Omental fat pad (tissue), 4 donors: Measurements from ENCODE around the gene RBM11. TPM values are rescaled to one million over a fixed set of nuclear protein-coding genes. Genes with fewer than 3 reads are reported as not detected.
"Not testable (repeated sequence)": the region's sequence is repeated elsewhere in the genome, so short reads cannot be mapped to it uniquely, and the experiment has no call there.

Experiments
- ATAC-seq: fragments of 150-250 bp; one replicate; pipeline ENCODE4 v1.9.1; 2016; ENCODE audit warnings: mild to moderate bottlenecking, moderate library complexity; ENCODE audit not compliant: low FRiP score
- DNase-seq: peaks from one replicate; pipeline ENCODE4 v3.0.0-alpha.2; 2019; ENCODE audit warnings: low spot score
- total RNA-seq, 4 donors: library from RNA; depleted of rRNA; stranded (reverse); fragments of >200 nt; gene quantifications; one replicate each; pipeline ENCODE4 v1.1.0, GENCODE V29; 2016
- TF ChIP-seq, protein P1 (sequence below), 3 donors: fragments of 450-650 bp; IDR thresholded peaks; one replicate each; pipeline ENCODE4 v1.5.1; 2016 to 2017; ENCODE audit warnings: antibody characterized with exemption in 3 of 3, mild to moderate bottlenecking in 3 of 3, moderate library complexity in 2 of 3

The RBM11 gene, protein sequence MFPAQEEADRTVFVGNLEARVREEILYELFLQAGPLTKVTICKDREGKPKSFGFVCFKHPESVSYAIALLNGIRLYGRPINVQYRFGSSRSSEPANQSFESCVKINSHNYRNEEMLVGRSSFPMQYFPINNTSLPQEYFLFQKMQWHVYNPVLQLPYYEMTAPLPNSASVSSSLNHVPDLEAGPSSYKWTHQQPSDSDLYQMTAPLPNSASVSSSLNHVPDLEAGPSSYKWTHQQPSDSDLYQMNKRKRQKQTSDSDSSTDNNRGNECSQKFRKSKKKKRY
- 1 to 10 TPM in 2 of 4 donors, not detected in 2; 1.2 to 2.0 TPM for total RNA-seq

DNA sequence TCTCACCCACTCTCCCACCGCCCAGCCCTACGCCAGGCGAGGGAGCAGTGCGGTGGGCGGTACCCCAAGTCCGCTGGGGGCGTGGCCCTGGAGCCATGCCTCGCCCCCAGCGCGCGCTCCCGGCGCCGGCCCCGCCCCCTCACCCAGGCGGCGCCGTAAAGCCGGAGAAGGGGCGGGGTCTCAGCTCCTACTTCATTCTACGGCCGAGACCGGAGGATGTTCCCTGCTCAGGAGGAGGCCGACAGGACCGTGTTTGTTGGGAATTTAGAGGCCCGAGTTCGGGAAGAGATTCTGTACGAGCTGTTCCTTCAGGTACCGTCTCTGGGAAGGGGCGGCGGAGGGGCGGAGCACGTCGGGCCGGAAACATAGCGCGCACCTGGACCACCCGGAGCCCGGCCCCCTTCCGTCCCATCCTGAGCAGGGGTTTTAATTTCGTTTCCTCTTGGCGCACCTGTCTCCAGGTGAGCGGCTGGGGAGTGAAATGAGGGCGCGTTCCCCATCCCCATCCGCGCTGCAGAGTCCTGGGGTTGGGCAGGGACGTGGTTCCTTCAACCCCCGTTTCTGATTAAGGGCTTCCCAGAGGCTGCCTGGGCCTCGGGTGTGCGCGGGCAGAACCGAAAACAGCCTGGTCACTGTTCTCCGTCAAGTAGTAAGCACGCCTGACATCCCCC lies at the start of gene RBM11:
Gene RBM11, plus strand, starts transcription at position 187 of the 671 bp plus-strand sequence. Its CDS starts 30 bp downstream, at position 217.
- TF ChIP-seq, protein P1, sequence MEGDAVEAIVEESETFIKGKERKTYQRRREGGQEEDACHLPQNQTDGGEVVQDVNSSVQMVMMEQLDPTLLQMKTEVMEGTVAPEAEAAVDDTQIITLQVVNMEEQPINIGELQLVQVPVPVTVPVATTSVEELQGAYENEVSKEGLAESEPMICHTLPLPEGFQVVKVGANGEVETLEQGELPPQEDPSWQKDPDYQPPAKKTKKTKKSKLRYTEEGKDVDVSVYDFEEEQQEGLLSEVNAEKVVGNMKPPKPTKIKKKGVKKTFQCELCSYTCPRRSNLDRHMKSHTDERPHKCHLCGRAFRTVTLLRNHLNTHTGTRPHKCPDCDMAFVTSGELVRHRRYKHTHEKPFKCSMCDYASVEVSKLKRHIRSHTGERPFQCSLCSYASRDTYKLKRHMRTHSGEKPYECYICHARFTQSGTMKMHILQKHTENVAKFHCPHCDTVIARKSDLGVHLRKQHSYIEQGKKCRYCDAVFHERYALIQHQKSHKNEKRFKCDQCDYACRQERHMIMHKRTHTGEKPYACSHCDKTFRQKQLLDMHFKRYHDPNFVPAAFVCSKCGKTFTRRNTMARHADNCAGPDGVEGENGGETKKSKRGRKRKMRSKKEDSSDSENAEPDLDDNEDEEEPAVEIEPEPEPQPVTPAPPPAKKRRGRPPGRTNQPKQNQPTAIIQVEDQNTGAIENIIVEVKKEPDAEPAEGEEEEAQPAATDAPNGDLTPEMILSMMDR (IDR thresholded peaks at IDR 0.05), result no peak
- DNase-seq, result peak; percentile 37
- peak; percentile 98 for ATAC-seq

GRCh38 chr21:14166463-14167223 lies 49.3 kb upstream of the RBM11 start:
- not testable (repeated sequence) for ATAC-seq, DNase-seq

DNA sequence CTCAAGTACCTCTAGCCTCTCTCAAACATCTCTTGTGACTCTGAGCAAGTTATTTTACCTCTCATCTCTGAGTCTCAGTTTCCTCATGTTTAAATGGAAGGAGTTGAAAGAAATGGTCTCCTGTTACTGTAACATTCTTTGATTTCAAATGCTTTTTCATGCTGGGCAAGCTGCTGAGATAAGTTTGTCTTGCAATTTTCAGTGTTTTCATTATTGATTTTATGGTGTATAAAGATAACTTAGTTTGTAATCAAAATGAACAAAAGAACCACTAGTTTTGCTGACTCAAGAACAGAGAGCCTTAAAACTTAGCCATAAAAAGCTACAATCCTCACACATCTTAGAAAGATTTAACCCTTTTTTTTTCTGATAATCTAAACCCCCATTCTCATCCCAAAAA lies 9.7 kb upstream of the RBM11 start:
- TF ChIP-seq, protein P1 (IDR thresholded peaks at IDR 0.05), result no peak
- DNase-seq, result no peak

GRCh38 chr21:14210738-14211137 lies 5.2 kb upstream of the RBM11 start, which contains the start of gene LIPI:
LIPI (minus strand) TSS chr21:14210955; CDS start chr21:14210845, 110 bp downstream.
- TF ChIP-seq, protein P1 (IDR thresholded peaks at IDR 0.05), result no peak
- ATAC-seq, result no peak
- DNase-seq, result no peak

More for the DNA sequence above, 9.7 kb upstream of the RBM11 start:
- ATAC-seq, result no peak

DNA sequence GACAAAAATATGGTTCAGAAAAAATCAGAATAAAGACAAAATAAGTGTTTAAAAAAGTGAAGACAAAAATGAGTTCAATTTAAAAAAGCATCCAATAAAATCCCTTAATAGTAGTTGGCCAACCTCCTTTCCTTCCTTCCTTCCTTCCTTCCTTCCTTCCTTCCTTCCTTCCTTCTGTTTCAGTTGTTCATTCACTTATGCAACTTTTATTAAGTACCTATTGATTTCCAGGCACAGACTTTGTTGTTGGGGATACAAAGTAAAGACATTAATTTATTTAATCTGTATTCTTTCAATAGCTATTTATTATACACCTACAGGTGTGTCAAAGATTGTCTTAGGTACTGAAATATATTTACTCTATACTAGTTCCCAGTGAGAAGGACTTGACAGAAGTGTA lies 2.8 kb upstream of the RBM11 start:
- TF ChIP-seq, protein P1 (IDR thresholded peaks at IDR 0.05), result no peak
- ATAC-seq (no peak), DNase-seq (no peak)

DNA sequence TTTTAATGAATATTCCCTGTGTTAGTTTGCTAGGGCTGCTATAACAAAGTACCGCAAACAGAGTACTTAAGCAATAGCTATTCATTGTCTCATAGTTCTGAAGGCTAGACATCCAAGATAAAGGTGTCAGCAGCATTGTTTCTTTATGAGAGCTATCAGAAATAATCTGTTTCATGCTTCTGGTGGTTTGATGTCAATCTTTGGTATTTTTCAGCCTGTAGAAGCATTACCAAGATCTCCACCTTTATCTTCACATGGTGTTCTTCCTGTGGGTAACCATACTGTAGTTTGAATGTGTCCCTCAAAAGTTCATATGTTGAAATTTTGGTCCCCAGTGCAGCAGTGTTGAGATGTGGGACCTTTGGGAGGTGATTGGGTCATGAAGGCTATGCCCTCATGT lies 7.4 kb downstream of the RBM11 start:
- TF ChIP-seq, protein P1 (IDR thresholded peaks at IDR 0.05), result no peak
- DNase-seq, result no peak
- no peak for ATAC-seq

GRCh38 chr21:14229399-14229798 lies 13.4 kb downstream of the RBM11 start:
- ATAC-seq (no peak), DNase-seq (no peak)
- TF ChIP-seq, protein P1 (IDR thresholded peaks at IDR 0.05), result no peak
